ENCODE measurements around the gene ABHD17C.

DNA sequence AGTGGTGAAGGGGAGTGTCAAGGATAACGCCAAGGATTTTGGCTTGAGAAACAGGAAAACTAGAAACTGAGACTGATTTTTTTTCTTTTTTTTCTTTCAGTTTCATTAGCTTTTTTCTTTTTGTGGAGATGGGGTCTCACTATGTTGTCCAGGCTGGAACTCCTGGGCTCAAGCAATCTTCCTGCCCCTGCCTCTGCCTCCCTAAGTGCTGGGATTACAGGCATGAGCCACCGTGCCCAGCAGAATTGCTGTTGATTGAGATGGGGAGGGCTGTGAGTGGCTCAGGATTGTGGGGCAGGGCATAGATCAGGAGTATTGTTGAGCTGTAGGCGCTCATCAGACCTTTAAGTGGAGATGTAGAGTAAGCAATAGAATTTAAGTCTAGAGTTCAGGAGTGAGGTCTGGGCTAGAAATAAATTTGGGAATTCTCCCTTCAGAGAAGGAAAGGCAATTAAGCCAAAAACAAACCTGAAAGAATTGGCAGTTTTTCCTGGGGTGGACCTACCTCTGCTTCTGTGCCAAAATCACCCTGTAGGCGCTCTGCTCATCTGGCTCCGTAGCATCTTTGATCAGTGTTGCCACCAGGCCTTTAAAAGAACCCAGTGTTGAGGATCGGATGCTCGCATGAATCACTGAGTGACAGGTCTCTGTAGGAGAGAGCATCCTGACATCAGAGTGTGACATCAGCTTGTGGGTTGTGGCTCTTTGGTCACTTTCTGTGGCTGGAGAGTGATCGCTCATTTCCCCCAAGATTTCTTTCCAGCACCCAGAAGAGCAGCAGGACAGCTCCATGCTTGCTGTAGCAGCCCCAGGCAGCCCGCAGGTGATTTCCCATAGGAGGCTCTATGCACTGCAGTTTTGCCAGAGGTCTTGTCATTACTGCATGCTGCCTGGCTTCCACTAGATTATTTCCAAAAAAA is 15.8 kb downstream of the ABHD17C start:
- TF ChIP-seq POLR2AphosphoS5 (IDR thresholded peaks at IDR 0.05; ENCODE audit: low read depth, low read length), result no peak
- no peak for TF ChIP-seq POLR2A (IDR thresholded peaks at IDR 0.05; ENCODE audit: low read depth, low read length)
